A673 (cell line): Measurements from ENCODE around the gene SPTBN4. TPM values are rescaled to one million over a fixed set of nuclear protein-coding genes. Genes with fewer than 3 reads are reported as not detected.

ENCODE experiments used
- BruUV-seq: library from RNA; stranded (reverse); fragments of 400-500 nt; replicated peaks from 2 replicates; lab custom pipeline; 2021; lab: Mats Ljungman, UMichigan
- CTCF ChIA-PET: fragments of 300-600 bp; sonication (Branson Sonifier 250); formaldehyde crosslinking; loops from one replicate; lab custom pipeline; 2022; ENCODE audit warnings: antibody characterized with exemption; lab: Charles Lee
- POLR2A ChIA-PET: fragments of 300-600 bp; sonication (Branson Sonifier 250); formaldehyde crosslinking; loops from one replicate; lab custom pipeline; 2022; ENCODE audit warnings: antibody characterized with exemption; ENCODE audit not compliant: low non-redundant PET; lab: Charles Lee
- DNase-seq: peaks from one replicate; pipeline ENCODE4 v3.0.0-alpha.2; 2015; ENCODE audit warnings: low spot score
- H3K27ac ChIP-seq: fragments of 200-600 bp; sonication (generic); 2 replicates; pipeline ENCODE4 v1.5.1; 2016; ENCODE audit warnings: mixed run types, low read depth, mild to moderate bottlenecking, mixed read lengths, antibody characterized with exemption, low read length; ENCODE audit not compliant: poor library complexity, severe bottlenecking
- H3K27me3 ChIP-seq: fragments of 200-600 bp; sonication (generic); replicated peaks from 2 replicates; pipeline ENCODE4 v1.6.1; 2017; ENCODE audit warnings: mixed run types, low read depth, mild to moderate bottlenecking, mixed read lengths, antibody characterized with exemption, low read length; ENCODE audit not compliant: insufficient read depth, poor library complexity
- H3K36me3 ChIP-seq: fragments of 200-600 bp; sonication (generic); 2 replicates; pipeline ENCODE4 v1.6.1; 2016; ENCODE audit warnings: mixed run types, mild to moderate bottlenecking, mixed read lengths, antibody characterized with exemption, low read length; ENCODE audit not compliant: insufficient read depth, poor library complexity, severe bottlenecking
- H3K4me1 ChIP-seq: fragments of 200-600 bp; sonication (generic); 2 replicates; pipeline ENCODE4 v1.6.1; 2017; ENCODE audit warnings: mixed run types, mild to moderate bottlenecking, mixed read lengths, antibody characterized with exemption, low read length; ENCODE audit not compliant: insufficient read depth, poor library complexity, severe bottlenecking
- H3K4me3 ChIP-seq: fragments of 200-600 bp; sonication (generic); 2 replicates; pipeline ENCODE4 v1.5.1; 2016; ENCODE audit warnings: low read depth, mixed run types, mild to moderate bottlenecking, mixed read lengths, low read length; ENCODE audit not compliant: poor library complexity, severe bottlenecking
- H3K9me3 ChIP-seq: fragments of 200-600 bp; sonication (generic); 2 replicates; pipeline ENCODE4 v1.6.1; 2016; ENCODE audit warnings: mixed run types, low read depth, mild to moderate bottlenecking, mixed read lengths, antibody characterized with exemption, low read length; ENCODE audit not compliant: poor library complexity, severe bottlenecking
- CTCF ChIP-seq: fragments of 300-800, 200-600 bp; sonication (generic); conservative IDR thresholded peaks from 2 replicates; pipeline ENCODE4 v1.5.1; 2017; ENCODE audit warnings: low read depth, mild to moderate bottlenecking, antibody characterized with exemption, low read length, moderate library complexity, mixed read lengths
- EZH2 ChIP-seq: fragments of 200-600 bp; sonication (generic); IDR thresholded peaks from 2 replicates; pipeline ENCODE4 v1.6.1; 2017; ENCODE audit warnings: borderline replicate concordance, low read depth, mild to moderate bottlenecking, mixed read lengths, antibody characterized with exemption, low read length; ENCODE audit not compliant: poor library complexity, severe bottlenecking
- intact Hi-C: fragments of 100-400 bp; cut with micrococcal nuclease; formaldehyde crosslinking; loops from one replicate; pipeline ENCODE4 v1.10.0; 2022; ENCODE audit not compliant: unreplicated experiment
- total RNA-seq: library from RNA; stranded (reverse); gene quantifications from 2 replicates; pipeline ENCODE4 v1.2.3, GENCODE V29; 2021

SPTBN4 gene
- total RNA-seq, 1 experiment from 2014 or later = 0.43 TPM

GRCh38 chr19:40547836-40548235, 81.0 kb downstream of the SPTBN4 start:
- no peak for TF ChIP-seq CTCF
- TF ChIP-seq EZH2 = no peak
- DNase-seq = no peak
- intact Hi-C loops = no loop called here
- Histone ChIP-seq H3K36me3 (no peaks in the 10 kb centered on the region), H3K27me3 (no peaks in the 10 kb centered on the region), H3K27ac (no peak overlapping the region), H3K4me1 (peaks cover 4% of the 10 kb centered on the region), H3K4me3 (no peak overlapping the region), H3K9me3 (no peaks in the 10 kb centered on the region)
- ChIA-PET CTCF (no interaction called here), POLR2A (no interaction called here)
- BruUV-seq = no TSS peak

- Histone ChIP-seq H3K36me3 (no peaks in the 10 kb centered on the region), H3K27ac (no peak overlapping the region), H3K9me3 (no peaks in the 10 kb centered on the region), H3K27me3 (no peaks in the 10 kb centered on the region), H3K4me3 (peak overlapping the region; percentile 18), H3K4me1 (peaks cover 3% of the 10 kb centered on the region)
- peak; percentile 60 for TF ChIP-seq CTCF
- no peak for TF ChIP-seq EZH2
- no TSS peak for BruUV-seq
- CTCF ChIA-PET = interaction anchor here (0.5 to 1.7 kb wide), 5 partner anchors 22 to 85 kb away, joined by 3 to 15 read pairs (median 4); no protein-coding TSS in a partner anchor
- peak; percentile 85 for DNase-seq
- intact Hi-C loops = loop anchor here (1.0 kb wide), 1 partner anchor 49 kb away; no protein-coding TSS in a partner anchor
- POLR2A ChIA-PET = no interaction called here
Observed at GRCh38 chr19:40549007-40549708, 82.4 kb downstream of the SPTBN4 start.

- intact Hi-C loops = no loop called here
- Histone ChIP-seq H3K27ac (no peak overlapping the region), H3K9me3 (no peaks in the 10 kb centered on the region), H3K36me3 (no peaks in the 10 kb centered on the region), H3K27me3 (no peaks in the 10 kb centered on the region), H3K4me3 (no peak overlapping the region), H3K4me1 (peaks cover 3% of the 10 kb centered on the region)
- TF ChIP-seq CTCF (no peak), EZH2 (no peak)
- POLR2A ChIA-PET = no interaction called here
- DNase-seq = no peak
- BruUV-seq = no TSS peak
- CTCF ChIA-PET = no interaction called here
Observed at GRCh38 chr19:40550951-40551350, 84.2 kb downstream of the SPTBN4 start.
